ENCODE results near the gene KICS2.
A peak's percentile ranks its signal among the peaks of the same experiment; 100 is the strongest.
"Not testable (repeated sequence)": the region's sequence is repeated elsewhere in the genome, so short reads cannot be mapped to it uniquely, and the experiment has no call there.

Gene KICS2

DNA sequence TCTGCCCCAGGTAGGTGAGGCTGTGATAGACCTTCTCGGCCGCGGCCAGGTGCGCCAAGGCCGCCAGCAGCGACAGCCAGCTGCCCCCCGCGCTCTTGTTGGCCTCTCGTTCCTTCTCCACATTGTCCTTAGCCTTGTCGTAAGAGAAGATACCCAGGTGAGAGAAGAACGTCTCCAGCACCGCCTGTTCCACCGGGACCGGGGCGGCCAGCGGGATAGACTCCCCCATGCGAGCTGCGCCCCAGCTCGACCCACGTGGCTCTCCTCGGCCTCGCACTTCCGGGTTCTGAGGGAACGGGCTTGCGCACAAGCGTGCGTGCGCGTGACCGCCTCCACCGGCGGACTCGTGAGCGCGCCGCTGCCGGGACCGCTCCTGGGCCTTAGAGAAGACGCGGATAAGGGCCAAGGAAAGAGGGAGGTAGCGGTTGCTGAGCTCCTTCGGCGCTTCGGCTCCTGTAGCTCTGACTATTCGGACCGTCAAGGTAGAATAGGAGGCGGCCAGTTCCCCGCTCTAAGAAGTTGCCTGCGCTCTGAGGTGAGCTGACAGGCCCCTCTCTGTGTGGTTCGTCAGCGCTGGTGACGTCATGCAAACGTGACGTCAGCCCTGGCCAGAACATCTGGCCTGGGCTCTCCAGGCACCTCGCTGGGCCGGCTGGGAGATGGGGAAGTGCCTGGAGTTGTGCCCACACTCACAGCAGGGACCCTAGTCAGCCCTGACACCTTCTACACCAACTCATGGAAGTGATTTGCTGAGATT, at the start of gene KICS2:
Gene KICS2 (minus strand): TSS at position 288 of the 757 bp plus-strand sequence. CDS start 59 bp downstream, at position 229.
- peak; percentile 81 for DNase-seq (ENCODE audit: low read depth)

DNA sequence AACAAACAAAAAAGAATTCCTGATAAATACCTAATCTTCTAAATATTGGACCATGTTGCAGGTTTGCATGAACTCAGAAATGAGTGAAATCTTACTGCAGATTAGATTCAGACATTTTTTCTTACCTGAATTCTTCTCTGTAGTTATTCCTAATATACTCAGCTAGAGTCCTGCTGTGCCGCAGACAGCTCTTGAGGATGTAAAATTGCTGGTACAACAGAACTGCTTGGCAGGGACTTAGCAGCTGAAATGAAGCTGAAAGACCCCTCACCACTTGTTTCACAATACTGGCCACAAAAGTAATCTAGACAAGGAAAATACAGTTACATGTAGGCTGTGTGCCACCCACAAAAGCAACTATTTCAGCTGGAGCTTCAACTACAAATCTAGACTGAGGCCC, 48.3 kb upstream of the KICS2 start:
- no peak for DNase-seq (ENCODE audit: low read depth)

DNA sequence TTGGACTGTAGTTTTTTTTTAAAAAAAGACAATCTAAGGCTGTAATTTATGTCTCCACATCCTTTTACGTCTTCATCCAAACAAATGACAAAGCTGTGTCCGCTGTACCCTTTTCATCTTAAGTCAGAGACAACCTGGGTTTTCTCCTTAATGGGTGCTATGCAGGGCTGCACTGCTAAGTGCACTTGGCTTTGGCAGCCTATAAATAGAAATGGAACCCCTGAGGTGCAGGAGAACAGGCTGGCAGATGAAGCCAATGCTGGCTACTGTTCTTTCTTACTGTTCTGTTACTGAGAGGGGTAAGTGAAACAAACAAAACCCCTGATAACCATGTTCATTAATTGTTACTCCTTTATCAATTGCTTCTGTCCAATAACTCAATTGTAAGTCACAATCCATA, 47.1 kb upstream of the KICS2 start:
- no peak for DNase-seq (ENCODE audit: low read depth)

DNA sequence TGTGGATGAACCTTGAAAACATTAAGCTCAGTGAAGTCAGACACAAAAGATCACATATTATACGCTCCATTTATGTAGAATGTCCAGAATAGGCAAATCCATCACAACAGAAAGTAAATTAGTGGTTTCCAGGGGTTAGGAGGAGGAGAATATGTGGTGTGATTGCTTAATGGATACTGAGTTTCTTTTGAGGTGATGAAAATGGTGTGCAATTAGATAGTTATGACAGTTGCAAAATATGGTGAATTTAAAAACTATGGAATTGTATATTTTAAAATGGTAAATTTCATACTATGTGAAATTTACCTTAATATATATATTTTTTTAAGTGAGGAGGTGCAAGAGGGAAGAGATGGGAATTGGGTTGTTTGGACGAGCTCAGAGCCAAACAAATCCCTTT, 46.3 kb upstream of the KICS2 start:
- DNase-seq (ENCODE audit: low read depth), result no peak

DNA sequence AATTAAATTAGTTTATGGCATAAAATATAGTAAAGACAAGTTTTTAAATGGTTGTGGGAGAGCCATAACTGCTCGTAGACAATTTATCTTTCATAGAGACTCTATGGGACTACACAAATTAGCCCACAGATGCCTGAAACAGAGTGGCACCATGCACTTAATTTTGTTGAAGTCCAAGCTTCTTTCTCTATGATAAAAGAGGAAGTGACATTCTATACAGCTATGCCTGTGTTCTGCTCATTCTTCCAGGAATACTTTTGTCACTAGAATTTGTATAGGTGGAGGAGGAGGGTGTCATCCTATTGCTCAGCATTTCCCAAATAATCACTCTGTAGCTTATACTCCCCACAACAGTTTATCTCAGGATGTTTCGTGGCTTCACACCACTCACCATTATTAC, 43.7 kb upstream of the KICS2 start:
- no peak for DNase-seq (ENCODE audit: low read depth)

DNA sequence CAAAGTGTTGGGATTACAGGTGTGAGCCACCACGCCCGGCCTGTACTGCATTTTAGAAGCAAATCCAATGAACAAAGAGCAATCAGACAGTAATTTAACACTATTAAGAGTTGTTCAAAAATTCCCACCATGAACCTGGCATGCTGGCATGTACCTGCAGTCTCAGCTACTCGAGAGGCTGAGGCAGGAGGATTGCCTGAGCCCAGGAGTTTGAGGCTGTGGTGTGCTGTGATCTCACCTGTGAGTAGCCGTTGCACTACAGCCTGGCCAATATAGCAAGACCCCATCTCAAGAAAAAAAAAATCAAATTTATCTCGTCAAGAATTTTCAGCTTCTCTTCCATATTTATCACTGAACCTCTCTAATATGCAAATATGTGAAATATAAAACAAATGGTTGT, 39.7 kb upstream of the KICS2 start:
- DNase-seq (ENCODE audit: low read depth), result no peak

DNA sequence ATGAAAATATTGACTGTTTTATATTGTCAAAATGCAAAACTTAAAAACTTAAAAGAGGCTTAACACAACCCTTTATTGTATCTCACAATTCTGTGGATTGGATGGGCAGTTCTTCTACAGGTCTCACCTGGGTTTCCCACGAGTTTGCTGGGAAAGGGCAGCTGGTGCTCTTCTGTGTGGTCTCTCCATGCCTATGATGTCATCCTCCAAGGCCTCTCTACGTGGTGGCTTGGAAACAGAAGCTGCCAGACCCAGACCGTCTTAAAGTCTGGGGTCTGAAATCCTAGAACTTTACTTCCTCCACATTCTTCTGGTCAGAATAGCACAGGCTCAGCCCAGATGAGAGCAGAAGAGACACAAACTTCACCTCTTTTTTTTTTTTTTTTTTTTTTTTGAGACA, 36.5 kb upstream of the KICS2 start:
- no peak for DNase-seq (ENCODE audit: low read depth)

DNA sequence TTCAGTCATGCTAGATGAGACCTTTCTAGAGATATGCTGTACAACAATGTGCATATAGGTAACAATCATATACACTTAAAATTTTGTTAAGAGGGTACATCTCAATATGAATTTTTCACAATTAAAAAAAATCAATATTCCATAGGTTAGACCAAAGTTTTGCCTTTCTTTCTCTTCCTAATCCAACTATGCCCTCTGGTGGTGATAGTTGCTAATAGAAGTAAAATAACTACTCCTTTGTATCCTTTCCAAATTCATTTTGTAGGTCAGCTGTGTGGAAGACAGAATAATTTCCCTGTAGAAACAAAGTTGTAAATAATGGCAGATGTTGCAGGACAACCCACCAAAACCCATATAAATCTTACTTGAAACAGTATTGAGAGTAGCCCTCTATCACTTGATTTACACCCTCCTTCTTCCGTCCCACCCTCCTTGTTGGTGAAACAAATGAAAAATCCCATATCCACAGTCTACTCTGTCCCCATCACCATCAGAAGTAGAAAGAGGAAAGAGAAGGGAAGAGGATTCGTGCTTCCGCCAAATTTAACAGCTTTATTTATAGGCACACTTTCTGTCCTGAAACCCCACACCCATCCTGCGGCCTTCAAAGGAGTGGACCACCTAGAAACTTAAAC, 34.2 kb upstream of the KICS2 start:
- no peak for DNase-seq (ENCODE audit: low read depth)

DNA sequence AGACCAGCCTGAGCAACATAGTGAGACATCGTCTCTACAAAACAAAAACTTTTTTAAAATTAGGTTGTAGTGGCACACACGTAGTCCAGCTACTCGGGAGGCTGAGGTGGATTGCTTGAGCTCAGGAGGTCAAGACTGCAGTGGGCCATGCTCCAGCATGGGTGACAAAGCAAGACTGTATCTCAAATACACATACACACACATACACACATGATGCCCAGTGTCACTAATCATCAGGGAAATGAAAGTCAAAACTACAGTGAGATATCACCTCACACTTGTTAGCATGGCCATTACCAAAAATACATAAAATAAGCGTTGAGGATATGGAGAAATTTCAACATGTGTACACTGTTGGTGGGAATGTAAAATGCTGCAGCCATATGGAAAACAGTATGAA, 33.2 kb upstream of the KICS2 start:
- DNase-seq (ENCODE audit: low read depth), result no peak

DNA sequence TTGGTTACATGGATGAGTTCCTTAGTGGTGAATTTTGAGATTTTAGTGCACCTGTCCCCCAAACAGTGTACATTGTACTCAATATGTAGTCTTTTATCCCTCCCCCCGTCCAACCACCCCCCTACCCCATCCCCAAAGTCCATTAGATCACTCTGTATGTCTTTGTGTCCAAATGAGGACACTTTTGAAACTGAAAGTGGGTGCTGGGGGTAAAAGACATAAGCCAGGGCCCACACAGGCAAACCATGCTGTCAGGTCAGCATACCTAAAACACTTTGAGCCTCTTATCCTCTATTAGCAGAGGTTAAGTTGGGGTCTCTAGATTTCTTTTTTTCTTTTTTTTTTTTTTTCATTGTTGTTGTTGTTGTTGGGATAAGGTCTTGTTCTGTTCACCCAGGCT, 31.3 kb upstream of the KICS2 start:
- no peak for DNase-seq (ENCODE audit: low read depth)

DNA sequence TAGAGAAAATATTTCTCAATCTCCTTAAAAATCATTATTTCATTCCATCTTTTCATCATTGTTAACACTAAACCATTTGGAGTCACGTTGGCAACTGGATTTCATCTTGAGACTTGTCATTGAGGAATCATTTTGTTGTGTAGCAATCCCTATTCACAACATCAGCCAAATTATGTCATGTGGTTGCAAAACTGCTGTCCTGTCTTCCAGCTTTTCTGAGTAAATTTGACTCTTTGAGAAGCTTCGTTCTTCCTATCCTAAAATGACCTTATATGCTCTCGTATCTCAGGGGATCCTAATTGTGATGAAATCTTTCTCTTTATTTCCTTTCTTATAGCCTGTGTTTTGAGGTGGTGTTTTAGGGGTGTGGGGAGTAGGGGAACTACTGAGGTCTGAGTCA, 30.6 kb upstream of the KICS2 start:
- DNase-seq (ENCODE audit: low read depth), result no peak

DNA sequence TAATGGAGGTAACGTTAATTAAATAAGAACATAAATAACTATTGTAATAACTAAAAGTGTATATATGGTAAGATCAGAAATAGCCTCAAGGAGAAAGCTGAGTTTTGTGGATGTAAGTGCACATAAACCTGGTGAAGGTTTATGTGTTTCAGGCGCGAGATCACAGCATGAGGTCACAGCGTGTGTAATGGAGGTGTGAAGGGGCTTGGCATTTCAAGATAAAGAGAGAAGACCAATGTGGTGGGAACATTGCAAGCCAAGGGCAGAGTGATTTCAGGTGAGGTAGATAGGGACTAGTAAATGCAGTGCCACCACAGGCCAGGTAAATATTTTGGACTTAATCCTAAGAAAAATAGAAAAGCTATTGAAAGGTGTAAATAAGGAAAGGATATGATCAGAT, 21.7 kb upstream of the KICS2 start:
- DNase-seq (ENCODE audit: low read depth), result no peak

DNA sequence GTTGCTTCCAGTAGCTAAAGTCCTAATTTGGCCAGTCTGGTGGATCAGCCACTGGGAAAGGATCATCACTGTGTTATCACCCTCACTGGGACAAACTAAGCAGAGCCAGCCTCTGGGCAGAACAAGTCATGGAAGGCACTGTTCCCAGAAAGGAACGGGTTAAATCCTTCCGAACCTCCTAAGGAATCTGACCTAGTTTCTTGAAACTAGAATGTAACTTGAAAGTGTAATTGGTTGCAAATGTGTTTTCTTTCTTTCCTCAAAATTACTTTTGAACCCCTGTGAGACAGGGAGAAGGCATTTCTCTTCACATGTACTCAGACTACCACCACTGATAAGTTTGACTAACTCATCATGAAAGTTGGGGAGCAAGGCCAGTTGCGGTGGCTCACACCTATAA, 18.7 kb upstream of the KICS2 start:
- no peak for DNase-seq (ENCODE audit: low read depth)

DNA sequence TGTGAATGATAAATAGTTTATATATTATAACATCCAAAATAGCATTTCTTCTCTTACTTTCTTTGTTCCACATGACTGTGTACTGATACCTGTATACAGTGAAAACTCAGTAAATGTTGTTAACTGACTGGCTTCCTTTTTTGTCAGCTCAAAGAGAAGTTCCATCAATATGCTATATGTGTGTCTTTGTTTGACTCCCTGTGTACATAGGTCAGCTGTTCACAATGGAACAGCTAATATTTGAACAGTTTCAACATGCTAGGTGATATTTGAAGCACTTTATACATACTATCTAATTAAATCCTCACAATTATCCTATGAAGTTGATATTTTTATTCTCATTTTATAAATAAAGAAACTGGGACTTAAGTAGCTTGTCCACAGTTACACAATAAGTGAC, 15.3 kb upstream of the KICS2 start:
- DNase-seq (ENCODE audit: low read depth), result no peak

DNA sequence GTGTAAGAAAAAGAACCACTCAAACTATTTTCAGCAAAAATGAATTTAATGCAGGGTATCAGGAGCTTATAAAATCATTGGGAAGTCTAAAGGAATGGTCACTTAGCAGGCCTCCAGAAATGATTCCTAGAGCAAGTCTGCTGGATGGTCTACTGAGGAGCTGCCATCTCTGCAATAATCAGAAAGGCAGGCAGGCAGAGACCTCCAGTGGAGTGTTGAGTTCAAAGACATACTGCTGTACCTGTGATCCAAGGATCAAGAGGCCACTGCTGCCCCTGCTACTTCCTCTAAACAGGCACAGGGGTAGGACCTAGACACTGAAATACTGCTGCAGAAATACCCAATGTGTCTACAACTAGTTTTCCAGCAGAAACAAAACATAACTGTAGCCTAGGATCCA, 14.5 kb upstream of the KICS2 start:
- no peak for DNase-seq (ENCODE audit: low read depth)

DNA sequence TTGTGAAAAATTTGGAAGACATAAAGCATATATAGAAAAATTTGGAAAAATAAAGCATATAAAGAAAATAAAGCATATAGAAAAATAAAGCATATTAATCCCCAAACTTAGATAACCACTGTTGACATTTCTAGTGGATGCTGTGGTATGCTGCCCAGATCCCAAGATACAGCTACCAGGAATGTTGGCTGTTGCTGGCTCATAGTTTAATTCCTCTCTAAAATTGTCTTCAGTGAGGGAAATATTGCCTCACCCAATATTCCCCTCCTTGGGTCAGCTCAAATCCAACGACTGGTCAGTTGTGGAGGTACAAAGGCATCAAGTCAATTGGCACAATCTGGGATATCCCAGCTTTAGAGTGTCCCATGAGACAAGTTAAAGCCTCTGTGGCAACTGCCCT, 10.1 kb upstream of the KICS2 start:
- DNase-seq (ENCODE audit: low read depth), result no peak

DNA sequence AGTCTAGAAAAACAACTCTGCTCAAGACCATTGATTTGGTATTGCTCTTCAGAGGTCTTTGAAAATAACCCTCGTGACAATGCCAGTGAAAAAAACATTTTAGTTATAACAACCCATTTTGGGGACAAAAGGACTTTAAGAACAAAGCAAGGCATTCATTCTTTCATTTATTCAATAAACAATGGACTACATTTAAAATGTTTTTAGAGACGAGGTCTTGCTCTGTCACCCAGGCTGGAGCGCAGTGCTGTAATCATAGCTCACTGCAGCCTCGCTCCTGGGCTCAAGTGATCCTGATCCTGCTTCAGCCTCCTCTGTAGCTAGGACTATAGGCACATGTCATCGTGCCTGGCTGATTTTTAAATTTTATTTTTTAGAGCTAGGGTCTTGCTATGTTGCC, 7.7 kb upstream of the KICS2 start:
- no peak for DNase-seq (ENCODE audit: low read depth)

DNA sequence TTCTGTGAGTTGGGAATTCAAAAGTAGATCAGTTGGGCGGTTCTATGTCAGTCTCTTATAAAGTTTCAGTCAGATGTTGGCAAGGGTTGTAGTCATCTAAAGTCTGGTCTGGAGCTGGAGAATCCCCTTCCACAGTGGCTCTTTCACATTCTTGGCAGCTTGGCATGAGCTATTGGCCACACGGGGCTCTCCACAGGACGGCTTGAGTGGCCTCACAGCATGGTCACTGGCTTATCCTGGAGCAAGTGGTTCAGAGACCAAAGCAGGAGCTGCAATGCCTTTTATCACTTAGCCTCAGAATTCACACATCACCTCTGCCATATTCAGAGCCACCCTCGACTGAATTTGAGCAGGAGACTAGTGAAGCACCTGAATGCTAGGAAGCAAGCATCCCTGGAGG, 7.1 kb upstream of the KICS2 start:
- no peak for DNase-seq (ENCODE audit: low read depth)

DNA sequence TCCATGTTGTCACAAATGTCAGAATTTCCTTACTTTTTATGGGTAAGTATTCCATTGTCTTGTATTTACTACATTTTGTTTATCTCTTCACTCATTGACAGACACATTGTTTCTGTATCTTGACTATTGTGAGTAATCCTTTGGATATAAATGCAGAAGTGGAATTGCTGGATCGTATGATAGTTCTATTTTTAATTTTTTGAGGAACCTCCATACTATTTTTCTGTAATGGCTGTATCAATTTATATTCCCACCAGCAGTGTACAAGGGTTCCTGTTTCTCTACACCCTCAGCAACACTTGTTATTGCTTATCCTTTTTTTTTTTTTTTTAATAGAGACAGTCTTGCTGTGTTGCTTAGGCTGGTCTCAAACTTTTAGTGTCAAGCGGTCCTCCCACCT, 3.5 kb upstream of the KICS2 start:
- DNase-seq (ENCODE audit: low read depth), result no peak

DNA sequence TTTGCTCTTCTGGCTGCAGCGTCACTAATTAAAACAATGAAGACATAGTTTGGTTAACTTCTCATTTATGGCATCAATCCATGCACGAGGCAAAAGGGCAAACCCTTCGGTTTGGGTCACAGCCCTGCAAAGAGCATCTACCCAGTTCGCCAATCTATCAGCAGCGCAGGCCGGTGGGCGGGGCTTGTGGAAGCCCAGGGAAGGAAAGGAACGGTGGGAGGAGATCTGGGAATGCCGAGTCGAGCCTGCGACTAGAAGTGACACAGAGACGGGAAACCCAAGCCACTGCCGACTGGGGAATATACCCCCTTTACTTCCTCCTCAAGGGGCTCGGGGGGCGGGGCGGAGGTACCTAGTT, 466 bp downstream of the KICS2 start:
- DNase-seq (ENCODE audit: low read depth), result peak; percentile 20

DNA sequence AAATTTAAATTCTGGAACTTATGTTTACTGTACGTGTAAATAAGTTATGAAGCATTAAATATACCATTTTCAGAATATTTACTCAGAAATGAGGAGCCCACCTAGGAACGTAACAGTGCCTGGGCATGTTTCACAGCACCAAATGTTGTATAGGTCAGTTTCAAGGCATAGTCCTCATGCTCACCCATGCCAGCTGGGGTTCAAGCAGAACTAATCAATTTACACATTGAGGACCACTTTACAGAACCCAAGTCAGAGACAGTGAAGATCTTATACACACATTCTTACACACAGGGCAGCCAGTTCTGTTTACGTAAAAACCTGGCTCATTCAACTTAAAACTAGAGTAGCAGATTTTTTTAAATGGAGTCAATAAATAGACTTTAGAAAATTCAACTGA, 2.0 kb downstream of the KICS2 start:
- DNase-seq (ENCODE audit: low read depth), result no peak

DNA sequence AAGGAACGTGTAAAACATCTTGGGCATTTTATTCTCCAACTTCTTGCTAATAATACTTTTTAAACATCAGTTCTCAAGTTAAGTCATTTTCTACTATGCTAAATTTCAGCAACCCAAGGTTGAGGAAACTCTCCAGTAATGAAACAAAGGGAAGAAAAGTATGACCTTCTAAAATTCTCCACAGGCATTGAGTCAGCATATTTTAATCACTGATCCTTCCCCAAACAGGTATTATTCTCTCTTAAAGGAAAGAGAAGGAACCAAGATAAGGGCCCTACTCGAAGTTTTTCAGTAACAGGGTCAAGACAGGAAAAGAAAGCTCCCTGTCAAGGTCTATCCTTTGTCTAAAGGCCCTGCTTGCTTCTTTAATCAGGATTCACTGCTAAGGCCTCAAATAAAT, 3.0 kb downstream of the KICS2 start:
- no peak for DNase-seq (ENCODE audit: low read depth)

DNA sequence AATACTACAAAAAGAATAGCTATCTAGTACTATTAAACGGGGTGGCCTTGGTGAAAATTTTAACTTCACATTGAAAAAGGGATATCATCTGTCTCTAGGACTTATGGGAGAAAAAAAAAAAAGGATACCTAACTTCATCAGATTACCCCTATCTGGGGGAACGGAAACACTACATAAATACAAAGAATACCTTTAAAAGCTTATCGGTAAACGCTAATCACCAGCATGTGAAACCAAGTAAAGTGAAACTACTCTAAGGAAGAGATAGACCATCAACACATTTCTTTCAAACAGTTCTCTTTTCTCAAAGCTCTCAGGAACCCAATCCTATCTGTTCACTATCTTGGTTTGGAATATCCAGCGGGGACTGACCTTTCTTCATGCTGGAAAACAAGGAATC, 3.5 kb downstream of the KICS2 start:
- no peak for DNase-seq (ENCODE audit: low read depth)

DNA sequence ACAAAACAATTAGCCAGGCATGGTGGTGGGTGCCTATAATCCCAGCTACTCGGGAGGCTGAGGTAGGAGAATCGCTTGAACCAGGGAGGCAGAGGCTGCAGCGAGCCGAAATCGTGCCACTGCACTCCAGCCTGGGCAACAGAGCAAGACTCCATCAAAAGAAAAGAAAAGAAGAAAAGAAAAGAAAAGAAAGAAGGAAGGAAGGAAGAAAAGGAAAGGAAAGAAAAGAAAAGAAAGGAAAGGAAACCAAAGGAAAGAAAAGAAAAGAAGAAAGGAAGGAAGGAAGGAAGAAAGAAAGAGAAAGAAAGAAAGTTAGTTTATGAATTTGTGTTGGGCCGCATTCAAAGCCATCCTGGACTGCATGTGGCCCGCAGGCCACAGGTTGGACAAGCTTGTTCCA, 4.5 kb downstream of the KICS2 start:
- DNase-seq (ENCODE audit: low read depth), result not testable (repeated sequence)
